CD8-positive, alpha-beta memory T cell (primary cell): ENCODE data around the gene DNAAF1. TPM values are rescaled to one million over a fixed set of nuclear protein-coding genes. Genes with fewer than 3 reads are reported as not detected.
A peak's percentile ranks its signal among the peaks of the same experiment; 100 is the strongest.
"Not testable (repeated sequence)": the region's sequence is repeated elsewhere in the genome, so short reads cannot be mapped to it uniquely, and the experiment has no call there.

Experiments
- CTCF ChIA-PET: fragments of 350-600 bp; sonication (Branson Sonifier 250); formaldehyde crosslinking; loops from one replicate; lab custom pipeline; 2021; ENCODE audit warnings: antibody characterized with exemption; lab: Charles Lee
- POLR2A ChIA-PET: fragments of 350-600 bp; sonication (Branson Sonifier 250); formaldehyde crosslinking; loops from one replicate; lab custom pipeline; 2021; ENCODE audit warnings: antibody characterized with exemption; lab: Charles Lee
- DNase-seq, 5 donors: peaks; one replicate each; pipeline versions ENCODE4 v3.0.0 to v3.0.0-alpha.2; 2020 to 2022; ENCODE audit warnings: mixed read lengths in 1 of 5
- H3K27ac ChIP-seq: one replicate; pipeline ENCODE4 v1.7.0; 2013; ENCODE audit warnings: low read depth, mild to moderate bottlenecking, low read length, moderate library complexity
- H3K27me3 ChIP-seq: 2 replicates; pipeline ENCODE4 v1.7.0; 2013; ENCODE audit warnings: low read length, mild to moderate bottlenecking; ENCODE audit not compliant: insufficient read depth, poor library complexity, severe bottlenecking
- H3K36me3 ChIP-seq: 2 replicates; pipeline ENCODE4 v1.7.0; 2013; ENCODE audit warnings: mild to moderate bottlenecking, low read length, moderate library complexity; ENCODE audit not compliant: insufficient read depth
- H3K4me1 ChIP-seq: 2 replicates; pipeline ENCODE4 v1.7.0; 2013; ENCODE audit warnings: mild to moderate bottlenecking, low read length, moderate library complexity; ENCODE audit not compliant: insufficient read depth
- H3K4me3 ChIP-seq: 2 replicates; pipeline ENCODE4 v1.7.0; 2013; ENCODE audit warnings: mild to moderate bottlenecking, low read length
- H3K9me3 ChIP-seq: 2 replicates; pipeline ENCODE4 v1.7.0; 2013; ENCODE audit warnings: mild to moderate bottlenecking, low read length
- H3K27ac Mint-ChIP-seq, 8 donors: one replicate each; pipeline ENCODE4 v1.8.0; 2020 to 2021; ENCODE audit warnings: mixed read lengths in 8 of 8, mild to moderate bottlenecking in 6 of 8, inconsistent platforms in 3 of 8, moderate library complexity in 3 of 8
- H3K27me3 Mint-ChIP-seq, 2 donors: one replicate each; pipeline ENCODE4 v1.8.0; 2020 to 2021; ENCODE audit warnings: mixed read lengths in 2 of 2, mild to moderate bottlenecking in 1 of 2, moderate library complexity in 1 of 2
- H3K36me3 Mint-ChIP-seq, 3 donors: one replicate each; pipeline ENCODE4 v1.8.0; 2020 to 2021; ENCODE audit warnings: mixed read lengths in 3 of 3, inconsistent platforms in 1 of 3, mild to moderate bottlenecking in 1 of 3
- H3K4me1 Mint-ChIP-seq, 3 donors: one replicate each; pipeline ENCODE4 v1.8.0; 2020 to 2021; ENCODE audit warnings: mixed read lengths in 3 of 3, inconsistent platforms in 1 of 3, mild to moderate bottlenecking in 1 of 3
- H3K4me3 Mint-ChIP-seq, 7 donors: one replicate each; pipeline ENCODE4 v1.8.0; 2020 to 2021; ENCODE audit warnings: mixed read lengths in 7 of 7, mild to moderate bottlenecking in 6 of 7, moderate library complexity in 4 of 7, inconsistent platforms in 2 of 7
- H3K9me3 Mint-ChIP-seq, 5 donors: one replicate each; pipeline ENCODE4 v1.8.0; 2020 to 2022; ENCODE audit warnings: mixed read lengths in 5 of 5, mild to moderate bottlenecking in 3 of 5, moderate library complexity in 2 of 5, inconsistent platforms in 1 of 5
- polyA plus RNA-seq: library from polyadenylated mRNA; unstranded; fragments of 300-500 nt; fragmentation: Illumina TruSeq; gene quantifications from one replicate; pipeline ENCODE4 v1.2.3, GENCODE V29; 2021
- total RNA-seq, 2 experiments: library from RNA; stranded (reverse); gene quantifications; one replicate each; pipeline ENCODE4 v1.2.3, GENCODE V29; 2021

The DNAAF1 gene
- total and polyA plus RNA-seq, 3 experiments from 2014 or later = 0.31 to 1.5 TPM; not detected in 1

DNA sequence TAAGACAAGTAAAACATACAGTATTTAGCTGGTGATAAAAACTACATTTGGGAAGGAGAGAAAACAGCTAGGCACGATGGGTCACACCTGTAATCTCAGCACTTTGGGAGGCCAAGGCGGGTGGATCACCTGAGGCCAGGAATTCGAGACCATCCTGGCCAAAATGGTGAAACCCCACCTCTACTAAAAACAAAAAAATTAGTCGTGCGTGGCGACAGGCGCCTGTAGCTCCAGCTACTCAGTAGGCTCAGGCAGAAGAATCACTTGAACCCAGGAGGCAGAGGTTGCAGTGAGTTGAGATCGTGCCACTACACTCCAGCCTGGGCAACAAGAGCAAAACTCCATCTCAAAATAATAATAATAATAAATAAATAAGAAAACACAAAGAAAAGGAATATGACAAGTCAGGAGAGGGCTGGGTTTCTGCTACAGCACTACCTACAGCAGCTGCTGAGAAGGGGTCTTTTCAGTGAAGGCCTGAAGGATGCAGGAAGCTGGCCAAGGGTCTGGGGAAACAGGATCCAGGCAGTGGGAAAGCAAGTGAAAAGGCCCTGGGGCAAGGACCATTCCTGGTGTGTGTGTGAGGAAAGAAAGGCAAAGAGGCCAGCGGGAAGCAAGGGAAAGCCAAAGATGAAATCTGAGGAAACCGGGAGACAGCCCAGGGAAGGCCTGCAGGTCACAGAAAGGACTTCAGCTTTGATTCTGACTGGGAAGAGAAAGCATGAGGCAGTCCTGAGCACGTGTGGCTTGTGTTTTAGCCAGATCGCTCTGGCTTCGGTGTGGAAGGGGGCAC is 39.0 kb upstream of the DNAAF1 start:
- H3K9me3 Mint-ChIP-seq = no peaks in the 10 kb centered on the region
- POLR2A ChIA-PET = no interaction called here
- Histone ChIP-seq H3K4me3 (no peak overlapping the region), H3K4me1 (peaks cover 9% of the 10 kb centered on the region), H3K36me3 (peaks cover 17% of the 10 kb centered on the region), H3K9me3 (no peaks in the 10 kb centered on the region), H3K27ac (no peak overlapping the region), H3K27me3 (no peaks in the 10 kb centered on the region)
- H3K27me3 Mint-ChIP-seq = no peaks in the 10 kb centered on the region
- CTCF ChIA-PET = interaction anchor here (1.0 to 3.4 kb wide), 3 partner anchors 10 to 81 kb away, joined by 3 to 11 read pairs (median 3); partner anchors contain the start of genes MBTPS1 and TAF1C
- peak overlapping the region in 1 of 7 donors; percentile 6 for H3K4me3 Mint-ChIP-seq
- peaks cover 0 to 64% (median 19%) of the 10 kb centered on the region in 3 donors for H3K36me3 Mint-ChIP-seq
- DNase-seq = no peak
- H3K27ac Mint-ChIP-seq = peak overlapping the region in 5 of 8 donors; percentile 8 to 81 (median 35)
- H3K4me1 Mint-ChIP-seq = peaks cover 61 to 88% (median 82%) of the 10 kb centered on the region in 3 donors

DNA sequence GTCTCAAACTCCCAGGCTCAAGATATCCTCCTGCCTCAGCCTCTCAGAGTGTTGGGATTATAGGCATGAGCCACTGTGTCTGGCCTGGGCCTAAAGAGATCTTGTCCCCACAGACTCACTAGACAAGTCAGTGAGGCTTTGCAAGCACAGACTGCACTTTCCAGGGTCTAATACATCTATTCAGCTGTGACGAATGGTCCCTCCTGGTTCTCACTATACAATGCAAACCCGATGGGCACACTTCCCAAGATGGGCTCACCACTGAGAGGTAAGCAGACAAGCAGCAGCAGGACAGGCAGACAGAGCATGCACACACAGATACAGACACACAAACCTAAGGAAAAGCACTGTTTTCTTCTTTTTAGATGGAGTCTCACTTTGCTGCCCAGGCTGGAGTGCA is 37.2 kb upstream of the DNAAF1 start:
- H3K27me3 ChIP-seq = no peaks in the 10 kb centered on the region
- H3K27me3 Mint-ChIP-seq = no peaks in the 10 kb centered on the region
- no peak overlapping the region for H3K4me3 ChIP-seq
- peaks cover 11% of the 10 kb centered on the region for H3K36me3 ChIP-seq
- POLR2A ChIA-PET = no interaction called here
- H3K4me1 ChIP-seq = peaks cover 9% of the 10 kb centered on the region
- H3K4me1 Mint-ChIP-seq = peaks cover 50 to 82% (median 69%) of the 10 kb centered on the region in 3 donors
- no peaks in the 10 kb centered on the region for H3K9me3 ChIP-seq
- no peaks in the 10 kb centered on the region for H3K9me3 Mint-ChIP-seq
- peak overlapping the region in 2 of 8 donors; percentile 12 to 69 for H3K27ac Mint-ChIP-seq
- DNase-seq = no peak
- CTCF ChIA-PET = interaction anchor here (1.3 kb wide), 1 partner anchor 23 kb away, joined by 4 read pairs; no protein-coding TSS in a partner anchor
- H3K36me3 Mint-ChIP-seq = peaks cover 0 to 52% (median 15%) of the 10 kb centered on the region in 3 donors
- H3K27ac ChIP-seq = no peak overlapping the region
- peak overlapping the region in 1 of 7 donors; percentile 9 for H3K4me3 Mint-ChIP-seq

DNA sequence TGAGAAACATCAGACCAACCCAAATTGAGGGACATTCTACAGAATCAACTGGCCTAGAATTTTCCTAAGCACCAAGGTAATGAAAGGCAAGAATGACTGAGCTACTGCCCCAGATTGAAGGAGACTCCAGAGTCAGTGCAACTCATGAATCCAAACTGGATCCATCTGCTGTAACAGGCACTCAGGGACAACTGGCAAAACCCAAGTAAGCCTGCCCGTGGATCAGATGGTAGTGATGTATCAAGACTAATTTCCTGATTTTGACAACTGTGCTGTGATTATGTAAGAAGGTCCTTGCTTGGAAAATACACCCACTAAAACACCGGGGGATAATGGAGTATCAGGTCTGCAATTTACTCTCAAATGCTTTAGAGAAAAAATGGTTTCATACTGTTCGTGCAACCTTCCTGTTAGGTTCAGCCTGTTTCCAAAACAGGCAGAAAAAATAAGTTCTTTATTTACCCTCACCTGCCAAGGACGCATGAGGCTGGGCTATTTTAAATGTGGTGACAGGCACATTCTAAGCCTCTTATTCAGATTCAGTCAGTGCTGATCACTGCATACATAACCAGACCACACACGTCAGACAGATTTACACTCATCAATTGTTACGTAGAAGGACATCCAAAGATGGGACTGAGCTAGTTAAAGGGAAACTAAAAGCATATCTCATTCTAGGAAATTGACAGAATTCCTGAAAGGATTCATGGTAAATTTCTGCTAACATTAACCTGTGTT is 35.3 kb upstream of the DNAAF1 start:
- ChIA-PET CTCF (no interaction called here), POLR2A (no interaction called here)
- Mint-ChIP-seq H3K27me3 (no peaks in the 10 kb centered on the region), H3K36me3 (peaks cover 0 to 51% (median 13%) of the 10 kb centered on the region in 3 donors), H3K9me3 (no peaks in the 10 kb centered on the region), H3K4me1 (peaks cover 49 to 81% (median 67%) of the 10 kb centered on the region in 3 donors), H3K27ac (peak overlapping the region in 2 of 8 donors; percentile 47), H3K4me3 (no peak overlapping the region)
- peaks cover 11% of the 10 kb centered on the region for H3K36me3 ChIP-seq
- DNase-seq = no peak
- H3K27me3 ChIP-seq = no peaks in the 10 kb centered on the region
- peaks cover 12% of the 10 kb centered on the region for H3K4me1 ChIP-seq
- H3K9me3 ChIP-seq = no peaks in the 10 kb centered on the region
- H3K27ac ChIP-seq = no peak overlapping the region
- no peak overlapping the region for H3K4me3 ChIP-seq

DNA sequence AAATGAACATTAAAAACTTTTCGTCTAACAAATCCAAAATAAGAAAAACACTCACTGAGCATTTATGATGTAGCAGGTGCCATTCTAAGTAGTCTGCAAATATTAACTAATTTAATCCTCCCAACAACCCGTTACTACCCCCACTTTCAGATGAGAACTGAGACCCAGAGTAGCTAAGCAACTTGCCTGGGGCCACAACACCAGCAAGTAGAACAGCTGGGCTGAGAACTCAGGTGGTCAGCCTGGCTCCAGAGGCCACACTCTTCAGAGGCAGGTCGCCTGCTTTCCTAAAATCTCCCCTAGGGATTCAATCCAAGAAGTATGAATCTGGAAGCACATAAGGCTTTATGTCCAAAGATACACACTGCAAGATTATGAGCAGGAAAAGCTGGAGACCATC is 34.6 kb upstream of the DNAAF1 start:
- peak overlapping the region in 3 of 8 donors; percentile 21 to 47 (median 22) for H3K27ac Mint-ChIP-seq

DNA sequence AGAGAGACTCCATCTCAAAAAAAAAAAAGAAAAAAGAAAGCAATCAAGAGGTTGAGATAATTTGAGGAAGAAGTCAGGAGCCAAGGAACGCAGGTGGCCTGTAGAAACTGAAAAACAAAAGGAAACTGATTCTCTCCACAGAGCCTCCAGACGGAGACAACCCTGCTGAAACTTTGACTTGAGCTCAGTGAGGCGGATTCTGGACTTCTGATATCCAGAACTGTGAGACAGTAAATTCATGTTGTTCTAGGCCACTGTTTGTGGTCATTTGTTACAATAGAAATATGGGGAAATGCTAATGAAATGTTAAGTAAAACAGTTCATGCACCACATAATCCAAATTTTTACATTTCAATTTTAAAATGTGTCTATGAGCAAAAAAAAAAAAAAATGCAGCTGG is 33.6 kb upstream of the DNAAF1 start:
- H3K36me3 ChIP-seq = peaks cover 11% of the 10 kb centered on the region
- Mint-ChIP-seq H3K4me1 (peaks cover 46 to 82% (median 67%) of the 10 kb centered on the region in 3 donors), H3K27ac (peak overlapping the region in 1 of 8 donors; percentile 6), H3K27me3 (peaks cover 0 to 1% of the 10 kb centered on the region in 2 donors), H3K4me3 (peak overlapping the region in 2 of 7 donors; percentile 39 to 55), H3K36me3 (peaks cover 0 to 46% (median 12%) of the 10 kb centered on the region in 3 donors), H3K9me3 (no peaks in the 10 kb centered on the region)
- POLR2A ChIA-PET = no interaction called here
- DNase-seq = no peak
- H3K4me1 ChIP-seq = peaks cover 23% of the 10 kb centered on the region
- H3K4me3 ChIP-seq = no peak overlapping the region
- CTCF ChIA-PET = no interaction called here
- no peaks in the 10 kb centered on the region for H3K9me3 ChIP-seq
- no peaks in the 10 kb centered on the region for H3K27me3 ChIP-seq
- H3K27ac ChIP-seq = no peak overlapping the region

More for the DNA sequence above, 34.6 kb upstream of the DNAAF1 start:
- Histone ChIP-seq H3K9me3 (no peaks in the 10 kb centered on the region), H3K27ac (no peak overlapping the region), H3K4me1 (peaks cover 19% of the 10 kb centered on the region), H3K4me3 (no peak overlapping the region), H3K27me3 (no peaks in the 10 kb centered on the region), H3K36me3 (peaks cover 11% of the 10 kb centered on the region)
- Mint-ChIP-seq H3K4me3 (no peak overlapping the region), H3K9me3 (no peaks in the 10 kb centered on the region), H3K4me1 (peaks cover 48 to 82% (median 68%) of the 10 kb centered on the region in 3 donors), H3K27me3 (no peaks in the 10 kb centered on the region), H3K36me3 (peaks cover 0 to 48% (median 13%) of the 10 kb centered on the region in 3 donors)
- ChIA-PET POLR2A (no interaction called here), CTCF (no interaction called here)
- no peak for DNase-seq

DNA sequence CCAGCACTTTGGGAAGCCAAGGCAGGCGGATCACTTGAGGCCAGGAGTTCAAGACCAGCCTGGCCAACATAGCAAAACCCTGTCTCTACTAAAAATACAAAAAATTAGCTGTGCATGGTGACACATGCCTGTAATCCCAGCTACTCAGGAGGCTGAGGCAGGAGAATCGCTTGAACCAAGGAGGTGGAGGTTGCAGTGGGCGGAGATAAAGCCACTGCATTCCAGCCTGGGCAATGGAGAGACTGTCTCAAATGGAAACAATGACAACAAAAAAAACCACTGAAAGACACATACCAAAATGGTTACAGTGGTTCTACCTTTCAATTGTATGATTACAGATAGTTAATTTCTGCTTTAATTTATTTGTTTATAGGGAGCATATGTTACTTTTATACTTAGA is 33.2 kb upstream of the DNAAF1 start:
- DNase-seq, H3K9me3 Mint-ChIP-seq, H3K4me3 ChIP-seq, H3K4me3 Mint-ChIP-seq, H3K27me3 Mint-ChIP-seq, H3K27ac Mint-ChIP-seq, H3K9me3 ChIP-seq, POLR2A ChIA-PET, H3K27ac ChIP-seq, H3K27me3 ChIP-seq, CTCF ChIA-PET: not testable (repeated sequence)
- H3K36me3 ChIP-seq = peaks cover 11% of the 10 kb centered on the region
- H3K4me1 ChIP-seq = peaks cover 19% of the 10 kb centered on the region
- H3K36me3 Mint-ChIP-seq = peaks cover 0 to 43% (median 12%) of the 10 kb centered on the region in 3 donors
- H3K4me1 Mint-ChIP-seq = peaks cover 42 to 78% (median 63%) of the 10 kb centered on the region in 3 donors

DNA sequence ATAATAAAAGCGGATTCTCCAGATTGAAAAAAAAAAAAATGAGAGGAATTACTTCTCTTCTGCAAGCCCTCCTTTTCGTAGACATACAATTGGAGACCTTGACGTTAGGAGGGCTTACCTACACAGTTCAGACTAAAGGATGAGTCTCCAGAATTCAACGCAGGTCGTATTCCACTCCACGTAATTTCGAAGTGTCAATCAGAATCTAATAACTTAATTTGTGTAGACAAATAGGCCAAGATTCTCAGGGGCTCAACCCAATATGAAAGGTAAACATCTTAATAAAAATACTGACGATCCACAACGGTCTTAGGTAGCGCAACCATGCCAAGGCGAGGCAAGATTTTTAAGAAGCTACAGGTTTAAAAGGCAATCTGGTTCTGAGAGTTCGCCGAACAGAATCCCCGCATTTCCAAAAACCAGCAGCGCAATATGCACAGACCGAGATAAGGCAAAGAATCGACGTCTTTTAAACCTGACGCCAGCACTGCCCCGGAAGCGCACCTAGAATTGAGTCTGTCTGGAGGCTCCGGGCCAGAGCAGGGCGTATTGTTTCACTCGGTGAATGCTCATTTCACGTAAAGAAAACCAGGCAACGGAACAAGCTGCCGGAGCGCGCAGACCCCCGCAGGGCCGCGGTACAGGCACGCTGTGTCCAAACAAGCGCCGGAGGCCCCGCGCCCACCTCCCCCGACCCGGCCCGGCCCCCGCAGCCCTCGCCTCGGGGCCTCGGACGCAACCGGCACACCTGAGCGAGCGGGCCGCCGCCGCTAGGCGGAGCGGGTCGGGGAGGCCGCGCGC is 29.0 kb upstream of the DNAAF1 start:
- peak overlapping the region; percentile 86 for H3K4me3 ChIP-seq
- H3K36me3 Mint-ChIP-seq = peaks cover 0 to 14% (median 0%) of the 10 kb centered on the region in 3 donors
- no peaks in the 10 kb centered on the region for H3K36me3 ChIP-seq
- peaks cover 19 to 49% (median 35%) of the 10 kb centered on the region in 3 donors for H3K4me1 Mint-ChIP-seq
- no peaks in the 10 kb centered on the region for H3K27me3 ChIP-seq
- peaks cover 23% of the 10 kb centered on the region for H3K4me1 ChIP-seq
- H3K27me3 Mint-ChIP-seq = peaks cover 0 to 1% of the 10 kb centered on the region in 2 donors
- no peaks in the 10 kb centered on the region for H3K9me3 Mint-ChIP-seq
- no peaks in the 10 kb centered on the region for H3K9me3 ChIP-seq
- ChIA-PET POLR2A (interaction anchor here (1.2 to 2.5 kb wide), 4 partner anchors 16 to 71 kb away, joined by 3 to 24 read pairs (median 8); partner anchors contain the start of genes DNAAF1, HSDL1 and TAF1C), CTCF (interaction anchor here (0.8 to 2.2 kb wide), 11 partner anchors 8 to 70 kb away, joined by 3 to 22 read pairs (median 6); partner anchors contain the start of genes DNAAF1, HSDL1 and TAF1C)
- H3K27ac Mint-ChIP-seq = peak overlapping the region; percentile 94 to 100 (median 98)
- peak overlapping the region; percentile 87 to 95 (median 93) for H3K4me3 Mint-ChIP-seq
- H3K27ac ChIP-seq = peak overlapping the region; percentile 87
- peak in 3 of 5 donors; percentile 45 to 77 (median 72) for DNase-seq
